ENCODE measurements around the gene VWF. TPM values are rescaled to one million over a fixed set of nuclear protein-coding genes. Genes with fewer than 3 reads are reported as not detected.

Gene VWF
- total and polyA plus RNA-seq, 7 donors, result 0.60 to 98.0 (median 42.2) TPM

DNA sequence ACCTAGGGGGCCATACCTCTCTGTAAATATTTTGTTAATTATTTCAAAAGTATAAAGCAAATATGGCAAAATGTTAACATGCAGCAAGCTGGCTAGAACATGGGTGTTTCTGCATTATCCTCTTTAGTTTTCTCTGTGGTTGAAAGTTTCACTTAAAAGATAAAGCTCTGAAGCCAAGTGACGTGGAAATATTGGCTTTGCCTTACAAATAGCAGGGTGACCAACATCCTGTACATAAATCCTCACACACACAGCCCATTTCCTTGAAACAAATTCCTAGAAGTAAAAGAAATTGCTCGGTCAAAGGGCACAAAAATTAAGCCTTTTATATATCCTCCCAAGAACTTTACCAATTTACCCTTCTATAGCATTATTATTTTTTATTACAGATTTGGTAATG, 10.6 kb upstream of the VWF start:
- H3K4me3 ChIP-seq, result no peak overlapping the region
- H3K27ac ChIP-seq, result no peak overlapping the region
- WGBS, 2 donors, result 35 to 47% methylated on average over 2 of the region's 2 CpGs
- TF ChIP-seq POLR2AphosphoS5 (IDR thresholded peaks at IDR 0.05) (no peak), POLR2A (IDR thresholded peaks at IDR 0.05) (no peak), EP300 (IDR thresholded peaks at IDR 0.05) (no peak)
- TF ChIP-seq, protein P1, sequence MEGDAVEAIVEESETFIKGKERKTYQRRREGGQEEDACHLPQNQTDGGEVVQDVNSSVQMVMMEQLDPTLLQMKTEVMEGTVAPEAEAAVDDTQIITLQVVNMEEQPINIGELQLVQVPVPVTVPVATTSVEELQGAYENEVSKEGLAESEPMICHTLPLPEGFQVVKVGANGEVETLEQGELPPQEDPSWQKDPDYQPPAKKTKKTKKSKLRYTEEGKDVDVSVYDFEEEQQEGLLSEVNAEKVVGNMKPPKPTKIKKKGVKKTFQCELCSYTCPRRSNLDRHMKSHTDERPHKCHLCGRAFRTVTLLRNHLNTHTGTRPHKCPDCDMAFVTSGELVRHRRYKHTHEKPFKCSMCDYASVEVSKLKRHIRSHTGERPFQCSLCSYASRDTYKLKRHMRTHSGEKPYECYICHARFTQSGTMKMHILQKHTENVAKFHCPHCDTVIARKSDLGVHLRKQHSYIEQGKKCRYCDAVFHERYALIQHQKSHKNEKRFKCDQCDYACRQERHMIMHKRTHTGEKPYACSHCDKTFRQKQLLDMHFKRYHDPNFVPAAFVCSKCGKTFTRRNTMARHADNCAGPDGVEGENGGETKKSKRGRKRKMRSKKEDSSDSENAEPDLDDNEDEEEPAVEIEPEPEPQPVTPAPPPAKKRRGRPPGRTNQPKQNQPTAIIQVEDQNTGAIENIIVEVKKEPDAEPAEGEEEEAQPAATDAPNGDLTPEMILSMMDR (IDR thresholded peaks at IDR 0.05), result no peak
- intact Hi-C loops (cut with DNase I), result no loop called here
- H3K4me1 ChIP-seq, result no peaks in the 10 kb centered on the region
- no peaks in the 10 kb centered on the region for H3K36me3 ChIP-seq
- DNase-seq, result no peak
- H3K9me3 ChIP-seq, result no peaks in the 10 kb centered on the region
- H3K27me3 ChIP-seq, result no peaks in the 10 kb centered on the region

DNA sequence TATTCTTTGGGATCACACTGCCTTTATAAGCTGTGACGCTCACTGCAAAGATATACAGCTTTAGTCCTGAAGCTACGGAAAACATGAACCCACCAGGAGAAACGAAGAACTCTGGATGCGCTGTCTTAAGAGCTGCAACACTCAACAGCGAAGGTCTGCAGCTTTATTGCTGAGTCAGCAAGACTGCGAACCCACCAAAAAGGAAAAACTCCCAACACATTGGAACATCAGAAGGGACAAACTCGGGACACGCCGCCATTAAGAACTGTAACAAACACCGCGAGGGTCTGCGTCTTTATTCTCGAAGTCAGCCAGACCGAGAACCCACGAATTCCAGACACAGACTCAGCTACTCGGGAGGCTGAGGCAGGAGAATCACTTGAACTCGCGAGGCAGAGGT, 9.2 kb upstream of the VWF start:
- H3K27me3 ChIP-seq, result no peaks in the 10 kb centered on the region
- TF ChIP-seq, protein P1 (IDR thresholded peaks at IDR 0.05), result no peak
- H3K9me3 ChIP-seq, result no peaks in the 10 kb centered on the region
- no peaks in the 10 kb centered on the region for H3K36me3 ChIP-seq
- intact Hi-C loops (cut with DNase I), result no loop called here
- no peak for DNase-seq
- no peak overlapping the region for H3K4me3 ChIP-seq
- H3K4me1 ChIP-seq, result no peaks in the 10 kb centered on the region
- H3K27ac ChIP-seq, result no peak overlapping the region
- WGBS, 2 donors, result 94% methylated on average over 18 of the region's 18 CpGs

DNA sequence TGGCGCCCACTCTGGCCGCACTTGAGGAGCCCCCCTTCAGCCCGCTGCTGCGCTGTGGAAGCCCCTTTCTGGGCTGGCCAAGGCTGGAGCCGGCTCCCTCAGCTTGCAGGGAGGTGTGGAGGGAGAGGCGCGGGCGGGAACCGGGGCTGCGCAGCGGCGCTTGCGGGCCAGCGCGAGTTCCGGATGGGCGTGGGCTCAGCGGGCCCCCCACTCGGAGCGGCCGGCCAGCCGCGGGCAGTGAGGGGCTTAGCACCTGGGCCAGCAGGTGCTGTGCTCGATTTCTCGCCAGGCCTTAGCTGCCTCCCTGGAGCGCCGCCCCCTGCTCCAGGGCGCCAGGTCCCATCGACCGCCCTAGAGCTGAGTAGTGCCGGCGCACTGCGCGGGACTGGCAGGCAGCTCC, 8.0 kb upstream of the VWF start:
- no peaks in the 10 kb centered on the region for H3K9me3 ChIP-seq
- no peaks in the 10 kb centered on the region for H3K27me3 ChIP-seq
- no peak for DNase-seq
- intact Hi-C loops (cut with DNase I), result no loop called here
- H3K4me3 ChIP-seq, result no peak overlapping the region
- WGBS, 2 donors, result 87 to 89% methylated on average over 34 of the region's 34 CpGs
- TF ChIP-seq, protein P1 (IDR thresholded peaks at IDR 0.05), result no peak
- no peak for TF ChIP-seq POLR2A (IDR thresholded peaks at IDR 0.05)
- no peak for TF ChIP-seq POLR2AphosphoS5 (IDR thresholded peaks at IDR 0.05)
- TF ChIP-seq EP300 (IDR thresholded peaks at IDR 0.05), result no peak
- H3K36me3 ChIP-seq, result no peaks in the 10 kb centered on the region
- no peak overlapping the region for H3K27ac ChIP-seq
- no peaks in the 10 kb centered on the region for H3K4me1 ChIP-seq

DNA sequence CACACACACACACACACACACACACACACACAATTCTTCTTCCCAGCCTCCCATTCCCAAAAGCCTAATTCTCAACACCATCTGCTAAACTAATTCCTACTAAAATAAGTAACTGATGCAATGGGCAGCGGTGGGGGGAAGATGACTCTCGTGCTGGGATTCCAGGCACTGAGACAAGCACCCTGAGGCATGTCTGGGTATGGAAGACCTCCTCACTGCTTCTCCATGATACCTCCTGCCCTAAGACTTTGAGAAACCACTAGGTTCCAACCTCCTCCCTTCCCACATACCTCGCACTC, 789 bp upstream of the VWF start:
- H3K27me3 ChIP-seq, result no peaks in the 10 kb centered on the region
- H3K4me1 ChIP-seq, result no peaks in the 10 kb centered on the region
- TF ChIP-seq POLR2A (IDR thresholded peaks at IDR 0.05) (no peak), EP300 (IDR thresholded peaks at IDR 0.05) (no peak), POLR2AphosphoS5 (IDR thresholded peaks at IDR 0.05) (no peak)
- TF ChIP-seq, protein P1 (IDR thresholded peaks at IDR 0.05), result no peak
- no peak for DNase-seq
- no peaks in the 10 kb centered on the region for H3K36me3 ChIP-seq
- intact Hi-C loops (cut with DNase I), result no loop called here
- no peaks in the 10 kb centered on the region for H3K9me3 ChIP-seq
- 85 to 97% methylated on average over 3 of the region's 3 CpGs for WGBS, 2 donors
- peak overlapping the region in 1 of 4 donors; percentile 59 for H3K27ac ChIP-seq
- no peak overlapping the region for H3K4me3 ChIP-seq

DNA sequence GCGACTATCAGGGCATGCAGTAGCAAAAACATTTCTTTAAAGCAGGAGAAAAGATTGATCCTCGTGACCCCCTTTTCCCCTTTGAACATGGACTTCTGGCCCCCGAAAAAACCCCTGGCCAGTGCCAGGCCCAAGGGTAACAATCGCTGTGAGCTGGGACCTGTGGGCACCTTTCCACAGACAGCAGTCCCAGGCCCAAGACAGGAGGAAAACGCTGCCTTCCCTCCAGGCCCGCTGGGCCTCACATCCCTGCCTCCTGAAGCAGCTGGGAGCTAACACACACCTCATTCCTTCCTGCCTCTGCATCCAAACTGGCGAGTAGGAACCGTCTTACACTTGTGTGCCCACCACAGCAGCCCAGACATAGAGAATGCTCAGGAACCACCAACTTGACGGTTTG, 1.2 kb downstream of the VWF start:
- no peaks in the 10 kb centered on the region for H3K27me3 ChIP-seq
- H3K27ac ChIP-seq, result peak overlapping the region; percentile 17 to 65 (median 36)
- intact Hi-C loops (cut with DNase I), result no loop called here
- H3K36me3 ChIP-seq, result no peaks in the 10 kb centered on the region
- no peaks in the 10 kb centered on the region for H3K9me3 ChIP-seq
- no peaks in the 10 kb centered on the region for H3K4me1 ChIP-seq
- TF ChIP-seq EP300 (IDR thresholded peaks at IDR 0.05) (no peak), POLR2AphosphoS5 (IDR thresholded peaks at IDR 0.05) (no peak), POLR2A (IDR thresholded peaks at IDR 0.05) (no peak)
- TF ChIP-seq, protein P1 (IDR thresholded peaks at IDR 0.05), result no peak
- 83 to 86% methylated on average over 9 of the region's 9 CpGs for WGBS, 2 donors
- peak overlapping the region in 3 of 4 donors; percentile 10 to 26 (median 21) for H3K4me3 ChIP-seq
- no peak for DNase-seq

Measured in sigmoid colon (tissue), 7 donors.